Activated CD4-positive, alpha-beta T cell treated with anti-CD3 and anti-CD28 coated beads, Interleukin-2, amount 10 ng/mL, durations not matched to agents 7 days and 5 days (primary cell): ENCODE results near the gene ATP1A2. TPM values are rescaled to one million over a fixed set of nuclear protein-coding genes. Genes with fewer than 3 reads are reported as not detected.
A peak's percentile ranks its signal among the peaks of the same experiment; 100 is the strongest.

ENCODE experiments used
- CTCF ChIA-PET: fragments of 350-600 bp; sonication (Branson Sonifier 250); formaldehyde crosslinking; loops from one replicate; lab custom pipeline; 2021; ENCODE audit warnings: antibody characterized with exemption; lab: Charles Lee
- POLR2A ChIA-PET: fragments of 350-600 bp; sonication (Branson Sonifier 250); formaldehyde crosslinking; loops from one replicate; lab custom pipeline; 2021; ENCODE audit warnings: antibody characterized with exemption; lab: Charles Lee
- DNase-seq: peaks from one replicate; pipeline ENCODE4 v3.0.0-alpha.2; 2020
- H3K27ac Mint-ChIP-seq: one replicate; pipeline ENCODE4 v1.8.0; 2021; ENCODE audit warnings: mild to moderate bottlenecking, moderate library complexity, mixed read lengths
- H3K27me3 Mint-ChIP-seq: one replicate; pipeline ENCODE4 v1.8.0; 2021; ENCODE audit warnings: mixed read lengths
- H3K36me3 Mint-ChIP-seq: one replicate; pipeline ENCODE4 v1.8.0; 2021; ENCODE audit warnings: low read depth, mixed read lengths
- H3K4me1 Mint-ChIP-seq: one replicate; pipeline ENCODE4 v1.8.0; 2021; ENCODE audit warnings: mixed read lengths
- H3K4me3 Mint-ChIP-seq: one replicate; pipeline ENCODE4 v1.8.0; 2021; ENCODE audit warnings: mild to moderate bottlenecking, moderate library complexity, mixed read lengths
- H3K9me3 Mint-ChIP-seq: one replicate; pipeline ENCODE4 v1.8.0; 2021; ENCODE audit warnings: mixed read lengths
- total RNA-seq, 2 experiments: library from RNA; stranded (reverse); gene quantifications; one replicate each; pipeline ENCODE4 v1.2.3, GENCODE V29; 2021

Gene ATP1A2
- total RNA-seq, 2 experiments from 2014 or later, result not detected

- Mint-ChIP-seq H3K27me3 (peaks cover 59% of the 10 kb centered on the region), H3K27ac (no peak overlapping the region)
- POLR2A ChIA-PET, result no interaction called here
These were observed 36.9 kb upstream of the ATP1A2 start for GRCh38 chr1:160078512-160079195.

GRCh38 chr1:160079448-160079847 lies 36.1 kb upstream of the ATP1A2 start:
- ChIA-PET CTCF (interaction anchor here (0.8 to 4.5 kb wide), 16 partner anchors 8 to 158 kb away, joined by 3 to 33 read pairs (median 4); partner anchors contain the start of genes KCNJ10 and PIGM), POLR2A (no interaction called here)
- Mint-ChIP-seq H3K27me3 (peaks cover 59% of the 10 kb centered on the region), H3K4me1 (peaks cover 7% of the 10 kb centered on the region), H3K9me3 (no peaks in the 10 kb centered on the region), H3K27ac (no peak overlapping the region), H3K4me3 (no peak overlapping the region), H3K36me3 (no peaks in the 10 kb centered on the region)
- no peak for DNase-seq

More at GRCh38 chr1:160078512-160079195, 36.9 kb upstream of the ATP1A2 start:
- Mint-ChIP-seq H3K36me3 (no peaks in the 10 kb centered on the region), H3K4me1 (peaks cover 2% of the 10 kb centered on the region), H3K9me3 (no peaks in the 10 kb centered on the region), H3K4me3 (no peak overlapping the region)
- CTCF ChIA-PET, result interaction anchor here (0.7 to 4.5 kb wide), 23 partner anchors 8 to 299 kb away, joined by 3 to 33 read pairs (median 4); partner anchors contain the start of genes KCNJ10 and PIGM
- DNase-seq, result peak; percentile 65

- Mint-ChIP-seq H3K4me1 (peaks cover 13% of the 10 kb centered on the region), H3K27me3 (peaks cover 53% of the 10 kb centered on the region), H3K4me3 (no peak overlapping the region), H3K36me3 (no peaks in the 10 kb centered on the region), H3K27ac (no peak overlapping the region), H3K9me3 (no peaks in the 10 kb centered on the region)
- CTCF ChIA-PET, result interaction anchor here (0.7 to 3.0 kb wide), 3 partner anchors 13 to 896 kb away, joined by 4 to 29 read pairs (median 4); no protein-coding TSS in a partner anchor
- DNase-seq, result no peak
- POLR2A ChIA-PET, result no interaction called here
These were observed 35.0 kb upstream of the ATP1A2 start for GRCh38 chr1:160080381-160081100.

- DNase-seq, result no peak
- ChIA-PET POLR2A (no interaction called here), CTCF (interaction anchor here (0.6 to 1.0 kb wide), 4 partner anchors 18 to 895 kb away, joined by 3 to 4 read pairs (median 4); no protein-coding TSS in a partner anchor)
- Mint-ChIP-seq H3K36me3 (no peaks in the 10 kb centered on the region), H3K27me3 (peaks cover 48% of the 10 kb centered on the region), H3K4me3 (no peak within 1 kb of the TSS), H3K4me1 (peaks cover 14% of the 10 kb centered on the region), H3K9me3 (no peaks in the 10 kb centered on the region), H3K27ac (no peak within 1 kb of the TSS)
These were observed 34.2 kb upstream of the ATP1A2 start, which contains the start of gene KCNJ9 for GRCh38 chr1:160081261-160081936. TSS of gene KCNJ9 (plus strand) at chr1:160081538. CDS start at chr1:160084031, 2,493 bp downstream.

- Mint-ChIP-seq H3K36me3 (peaks cover 3% of the 10 kb centered on the region), H3K27ac (no peak overlapping the region), H3K4me3 (no peak overlapping the region), H3K9me3 (no peaks in the 10 kb centered on the region), H3K27me3 (peaks cover 44% of the 10 kb centered on the region), H3K4me1 (peaks cover 14% of the 10 kb centered on the region)
- ChIA-PET POLR2A (no interaction called here), CTCF (interaction anchor here (0.8 to 1.0 kb wide), 2 partner anchors 19 to 169 kb away, joined by 3 to 4 read pairs; no protein-coding TSS in a partner anchor)
- DNase-seq, result no peak
These were observed 33.1 kb upstream of the ATP1A2 start for GRCh38 chr1:160082487-160082886.

- peaks cover 3% of the 10 kb centered on the region for H3K36me3 Mint-ChIP-seq
These were observed 32.6 kb upstream of the ATP1A2 start for GRCh38 chr1:160082926-160083325.

GRCh38 chr1:160083968-160084770 lies 31.4 kb upstream of the ATP1A2 start:
- ChIA-PET CTCF (interaction anchor here (1.1 to 5.8 kb wide), 8 partner anchors 7 to 168 kb away, joined by 3 to 42 read pairs (median 6); partner anchors contain the start of gene IGSF8), POLR2A (no interaction called here)
- Mint-ChIP-seq H3K4me1 (peaks cover 14% of the 10 kb centered on the region), H3K27ac (no peak overlapping the region), H3K36me3 (peaks cover 6% of the 10 kb centered on the region), H3K27me3 (peaks cover 36% of the 10 kb centered on the region), H3K9me3 (no peaks in the 10 kb centered on the region), H3K4me3 (peak overlapping the region; percentile 14)
- DNase-seq, result peak; percentile 77

More at GRCh38 chr1:160082926-160083325, 32.6 kb upstream of the ATP1A2 start:
- H3K4me1 Mint-ChIP-seq, result peaks cover 14% of the 10 kb centered on the region
- POLR2A ChIA-PET, result no interaction called here
- no peaks in the 10 kb centered on the region for H3K9me3 Mint-ChIP-seq
- no peak overlapping the region for H3K27ac Mint-ChIP-seq
- CTCF ChIA-PET, result interaction anchor here (1.0 kb wide), 1 partner anchor 169 kb away, joined by 4 read pairs; no protein-coding TSS in a partner anchor
- no peak for DNase-seq
- H3K4me3 Mint-ChIP-seq, result peak overlapping the region; percentile 48
- peaks cover 43% of the 10 kb centered on the region for H3K27me3 Mint-ChIP-seq

GRCh38 chr1:160084771-160085321 lies 30.7 kb upstream of the ATP1A2 start:
- Mint-ChIP-seq H3K9me3 (no peaks in the 10 kb centered on the region), H3K4me1 (peaks cover 14% of the 10 kb centered on the region), H3K36me3 (peaks cover 8% of the 10 kb centered on the region), H3K27me3 (peaks cover 30% of the 10 kb centered on the region), H3K27ac (no peak overlapping the region), H3K4me3 (no peak overlapping the region)
- POLR2A ChIA-PET, result no interaction called here
- CTCF ChIA-PET, result interaction anchor here (0.6 to 5.8 kb wide), 16 partner anchors 7 to 343 kb away, joined by 3 to 42 read pairs (median 6); partner anchors contain the start of genes IGSF8 and KCNJ10
- DNase-seq, result no peak

- H3K9me3 Mint-ChIP-seq, result no peaks in the 10 kb centered on the region
- peaks cover 14% of the 10 kb centered on the region for H3K4me1 Mint-ChIP-seq
- ChIA-PET CTCF (interaction anchor here (0.5 to 5.8 kb wide), 21 partner anchors 8 to 779 kb away, joined by 3 to 42 read pairs (median 4); partner anchors contain the start of genes IGSF8 and KCNJ10), POLR2A (no interaction called here)
- peaks cover 8% of the 10 kb centered on the region for H3K36me3 Mint-ChIP-seq
- H3K27ac Mint-ChIP-seq, result no peak overlapping the region
- no peak overlapping the region for H3K4me3 Mint-ChIP-seq
- peaks cover 20% of the 10 kb centered on the region for H3K27me3 Mint-ChIP-seq
- peak; percentile 79 for DNase-seq
These were observed 29.7 kb upstream of the ATP1A2 start for GRCh38 chr1:160085686-160086455.

- POLR2A ChIA-PET, result no interaction called here
- Mint-ChIP-seq H3K4me3 (no peak overlapping the region), H3K4me1 (peaks cover 13% of the 10 kb centered on the region), H3K27me3 (peaks cover 15% of the 10 kb centered on the region), H3K9me3 (no peaks in the 10 kb centered on the region), H3K36me3 (peaks cover 8% of the 10 kb centered on the region), H3K27ac (no peak overlapping the region)
- no peak for DNase-seq
- CTCF ChIA-PET, result interaction anchor here (0.8 to 5.8 kb wide), 13 partner anchors 9 to 291 kb away, joined by 3 to 42 read pairs (median 6); partner anchors contain the start of genes IGSF8 and KCNJ10
These were observed 29.1 kb upstream of the ATP1A2 start for GRCh38 chr1:160086456-160086892.
